Activated CD4-positive, alpha-beta T cell treated with anti-CD3 and anti-CD28 coated beads, Interleukin-2, Interleukin-4, amounts not matched to agents 100 ng/mL and 50 ng/mL, durations not matched to agents 16 hours and 8 hours (primary cell): ENCODE results near the gene AK9.

Experiments used
- DNase-seq: peaks from one replicate; pipeline ENCODE4 v3.0.0-alpha.2; 2020; ENCODE audit warnings: low spot score

Gene AK9

GRCh38 chr6:109456710-109457561 lies 234.1 kb downstream of the AK9 start:
- DNase-seq: no peak

GRCh38 chr6:109456111-109456583 lies 234.9 kb downstream of the AK9 start:
- no peak for DNase-seq

GRCh38 chr6:109455437-109456110 lies 235.4 kb downstream of the AK9 start, which contains the start of gene MICAL1:
Gene MICAL1, minus strand, starts transcription at chr6:109455772. Its CDS starts 1,576 bp downstream, at chr6:109454196.
- DNase-seq: peak; percentile 74

- peak; percentile 79 for DNase-seq
Observed at GRCh38 chr6:109454496-109455436, 236.2 kb downstream of the AK9 start.

- no peak for DNase-seq
Observed at GRCh38 chr6:109453594-109454495, 237.2 kb downstream of the AK9 start.

- no peak for DNase-seq
Observed at GRCh38 chr6:109453156-109453555, 237.8 kb downstream of the AK9 start.

GRCh38 chr6:109452181-109452580 lies 238.8 kb downstream of the AK9 start:
- no peak for DNase-seq

GRCh38 chr6:109451376-109451775 lies 239.6 kb downstream of the AK9 start:
- no peak for DNase-seq

- no peak for DNase-seq
Observed at GRCh38 chr6:109450801-109451200, 240.2 kb downstream of the AK9 start.

- peak; percentile 25 for DNase-seq
Observed at GRCh38 chr6:109449795-109450673, 241.0 kb downstream of the AK9 start.

GRCh38 chr6:109449064-109449794 lies 241.8 kb downstream of the AK9 start:
- DNase-seq: no peak

GRCh38 chr6:109448615-109449014 lies 242.4 kb downstream of the AK9 start:
- no peak for DNase-seq

- DNase-seq: no peak
Observed at GRCh38 chr6:109447878-109448555, 243.0 kb downstream of the AK9 start.

GRCh38 chr6:109447087-109447486 lies 243.9 kb downstream of the AK9 start:
- no peak for DNase-seq

GRCh38 chr6:109446541-109446940 lies 244.5 kb downstream of the AK9 start:
- DNase-seq: no peak

GRCh38 chr6:109446072-109446471 lies 244.9 kb downstream of the AK9 start:
- no peak for DNase-seq

GRCh38 chr6:109445382-109445781 lies 245.6 kb downstream of the AK9 start:
- DNase-seq: no peak

GRCh38 chr6:109443425-109443950 lies 247.5 kb downstream of the AK9 start:
- DNase-seq: no peak
